Activated naive CD4-positive, alpha-beta T cell treated with Interleukin-2 at 50 U/mL for 16 hours (primary cell): ENCODE results near the gene MAP1B.
"Not testable (repeated sequence)": the region's sequence is repeated elsewhere in the genome, so short reads cannot be mapped to it uniquely, and the experiment has no call there.

Experiments used
- DNase-seq: peaks from one replicate; pipeline ENCODE4 v3.0.0-alpha.2; 2020

MAP1B gene

DNA sequence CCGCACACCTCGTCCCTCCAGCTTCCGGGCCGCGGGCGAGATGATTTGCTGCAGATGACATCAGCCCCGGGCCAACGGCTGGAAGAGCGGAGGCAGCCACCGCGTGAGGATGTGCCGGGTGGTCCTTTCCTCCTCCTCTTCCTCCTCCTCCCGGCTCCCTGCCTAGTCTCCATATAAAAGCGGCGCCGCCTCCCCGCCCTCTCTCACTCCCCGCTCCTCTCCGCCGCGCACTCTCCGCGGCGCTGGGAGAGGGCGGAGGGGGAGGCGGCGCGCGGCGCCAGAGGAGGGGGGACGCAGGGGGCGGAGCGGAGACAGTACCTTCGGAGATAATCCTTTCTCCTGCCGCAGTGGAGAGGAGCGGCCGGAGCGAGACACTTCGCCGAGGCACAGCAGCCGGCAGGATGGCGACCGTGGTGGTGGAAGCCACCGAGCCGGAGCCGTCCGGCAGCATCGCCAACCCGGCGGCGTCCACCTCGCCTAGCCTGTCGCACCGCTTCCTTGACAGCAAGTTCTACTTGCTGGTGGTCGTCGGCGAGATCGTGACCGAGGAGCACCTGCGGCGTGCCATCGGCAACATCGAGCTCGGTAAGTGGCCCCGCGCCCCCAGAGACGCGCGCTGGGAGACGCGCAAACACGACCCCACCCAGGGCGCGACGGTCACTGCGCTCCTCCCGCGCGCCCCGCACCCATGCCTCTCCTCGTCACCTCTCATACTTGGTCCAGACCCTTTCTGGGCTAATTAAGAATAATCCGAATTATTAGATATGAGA is at the start of gene MAP1B:
Gene MAP1B (plus strand): TSS at position 345 of the 770 bp plus-strand sequence. CDS start 57 bp downstream, at position 402.
- DNase-seq = no peak

DNA sequence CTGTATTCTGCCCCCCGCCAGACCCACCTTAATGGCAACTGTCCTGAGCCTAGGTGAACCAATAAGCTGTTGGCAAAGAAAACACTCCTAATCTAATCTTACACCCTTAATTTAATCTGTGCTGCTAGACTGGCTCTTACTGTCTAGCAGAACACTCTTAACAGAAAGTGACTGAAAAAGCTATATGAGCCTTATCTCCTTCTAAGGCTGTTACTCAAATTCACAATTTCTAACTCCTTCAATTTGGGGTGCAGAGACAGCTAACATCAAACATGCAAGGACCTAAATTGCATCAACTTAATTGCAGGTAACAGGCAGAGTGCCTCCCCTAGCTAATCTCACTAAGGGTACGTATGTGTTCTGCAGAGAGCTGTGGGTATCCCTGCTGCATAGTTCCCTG is 49.5 kb upstream of the MAP1B start:
- no peak for DNase-seq

DNA sequence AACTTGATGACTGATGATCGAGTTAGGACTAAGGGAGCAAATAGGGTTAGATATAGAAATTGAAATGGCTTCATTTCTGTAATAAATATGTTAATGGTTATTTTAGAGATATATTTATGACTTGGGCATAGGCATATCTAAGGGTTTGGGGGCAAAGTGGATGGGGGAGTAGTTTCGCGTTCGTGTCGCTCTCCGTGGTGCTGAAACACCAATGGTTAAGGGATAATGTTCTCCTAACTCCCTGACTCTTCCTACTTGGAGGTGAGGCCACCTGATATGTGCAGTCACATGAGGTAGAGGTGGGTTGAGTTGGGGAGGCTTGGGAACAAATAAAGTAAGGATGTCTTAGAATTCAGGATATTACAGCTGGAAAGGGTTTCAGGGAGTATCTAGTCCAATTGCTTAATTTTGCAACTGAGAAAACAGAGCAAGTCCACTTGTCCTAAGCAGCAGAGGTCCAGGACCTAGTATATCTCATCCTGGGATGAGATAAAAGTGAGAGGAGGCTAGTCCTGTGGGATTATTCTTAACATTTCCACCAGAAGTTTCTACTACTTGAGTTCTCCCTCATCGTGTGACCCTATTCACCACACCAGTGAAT is 44.0 kb upstream of the MAP1B start:
- DNase-seq = no peak

DNA sequence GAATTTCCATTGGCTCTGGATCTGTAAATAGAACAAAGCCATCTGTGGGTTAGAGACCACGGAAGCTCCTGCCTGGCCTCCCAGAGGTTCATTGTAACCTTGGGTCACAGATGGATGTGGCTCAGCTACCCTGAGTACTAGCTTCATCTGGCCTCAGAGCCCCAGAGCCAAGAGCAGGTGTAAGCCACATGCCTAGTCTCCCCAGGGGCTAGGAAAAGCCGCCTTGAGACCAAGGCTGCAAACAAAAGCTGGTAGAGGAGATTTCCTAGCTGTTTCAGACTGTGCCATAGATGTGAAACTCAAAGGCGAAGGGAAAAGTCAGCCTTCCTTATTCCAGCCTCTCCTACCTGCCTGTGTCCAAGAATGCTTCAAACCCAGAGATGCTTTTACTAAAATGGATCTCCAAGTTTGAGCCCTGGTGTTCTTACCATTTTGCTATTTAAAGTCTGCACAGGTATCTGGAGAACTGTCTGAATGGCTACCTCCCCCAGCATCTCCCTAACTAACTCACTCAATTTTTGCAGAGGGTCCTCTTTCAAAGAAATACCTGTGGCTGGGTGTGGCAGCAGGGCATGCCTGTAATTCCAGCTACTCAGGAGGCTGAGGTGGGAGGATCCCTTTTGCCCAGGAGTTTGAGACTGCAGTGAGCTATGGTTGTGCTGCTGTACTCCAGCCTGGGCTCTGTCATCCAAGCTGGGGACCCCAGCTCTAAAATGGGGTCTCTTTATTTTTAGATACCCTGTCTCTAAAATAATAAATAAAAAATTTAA is 42.3 kb upstream of the MAP1B start:
- DNase-seq = no peak

GRCh38 chr5:72065751-72066255 is 41.5 kb upstream of the MAP1B start:
- DNase-seq = no peak

- DNase-seq = no peak
Observed at GRCh38 chr5:72066705-72067107, 40.6 kb upstream of the MAP1B start.

DNA sequence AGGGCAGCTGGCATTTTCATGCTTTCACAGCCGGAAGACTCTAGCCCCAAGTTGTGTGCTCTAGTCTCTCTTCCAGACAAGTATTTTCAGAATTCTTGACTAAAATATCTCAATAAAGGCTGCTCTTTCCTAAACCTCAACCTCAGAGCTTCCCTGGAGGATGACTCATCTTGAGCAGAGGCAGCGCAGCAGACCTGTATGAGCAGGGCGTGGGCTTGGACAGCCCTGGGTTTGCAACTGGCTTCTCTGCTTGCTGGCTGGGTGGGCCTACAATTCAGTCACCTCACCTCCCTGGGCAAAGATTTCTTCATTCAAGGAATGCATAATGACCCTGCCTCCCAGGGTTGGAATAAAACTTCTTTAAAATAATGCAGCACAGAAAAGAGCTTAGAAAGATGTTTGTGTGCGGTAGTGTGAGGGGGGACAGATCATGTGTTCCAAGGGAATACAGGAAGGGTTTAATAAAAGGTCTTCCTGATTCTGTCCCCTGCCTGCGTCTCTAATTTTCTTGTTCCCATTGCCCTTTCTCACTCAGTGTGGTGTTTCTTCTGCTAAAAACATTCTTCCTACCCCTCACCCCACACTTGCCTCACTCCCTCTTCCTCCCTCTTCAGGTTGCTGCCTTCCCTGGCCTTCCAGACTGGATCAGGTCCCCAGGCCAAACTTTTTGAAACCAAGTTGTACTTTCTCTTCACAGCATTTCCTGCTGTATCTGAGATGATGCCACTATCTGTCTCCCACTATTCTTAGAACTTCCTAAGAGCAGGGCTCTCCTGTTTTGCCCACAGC is 39.4 kb upstream of the MAP1B start:
- no peak for DNase-seq

DNA sequence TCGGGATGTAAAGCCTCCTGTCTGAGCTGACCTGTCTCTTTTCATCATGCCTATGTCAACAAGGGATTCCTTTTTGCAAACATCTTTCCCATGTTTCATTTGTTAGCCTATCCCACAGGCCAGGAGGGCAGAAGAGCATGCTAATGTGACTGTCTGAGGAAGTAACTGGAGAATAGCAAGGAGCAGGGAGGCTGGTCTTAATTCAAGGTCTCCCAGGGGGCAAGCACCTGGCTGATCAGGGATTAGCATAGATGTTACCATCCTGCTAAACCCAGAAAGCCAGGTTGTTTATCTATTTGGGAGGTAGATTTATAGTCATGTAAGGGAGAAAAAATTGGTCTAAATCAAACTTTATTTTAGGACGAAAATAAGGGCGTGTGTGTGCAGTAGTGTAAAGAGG is 36.7 kb upstream of the MAP1B start:
- DNase-seq = no peak

GRCh38 chr5:72071906-72072305 is 35.4 kb upstream of the MAP1B start:
- no peak for DNase-seq

- no peak for DNase-seq
Observed at GRCh38 chr5:72074251-72074650, 33.0 kb upstream of the MAP1B start.

- DNase-seq = no peak
Observed at GRCh38 chr5:72075461-72075860, 31.8 kb upstream of the MAP1B start.

DNA sequence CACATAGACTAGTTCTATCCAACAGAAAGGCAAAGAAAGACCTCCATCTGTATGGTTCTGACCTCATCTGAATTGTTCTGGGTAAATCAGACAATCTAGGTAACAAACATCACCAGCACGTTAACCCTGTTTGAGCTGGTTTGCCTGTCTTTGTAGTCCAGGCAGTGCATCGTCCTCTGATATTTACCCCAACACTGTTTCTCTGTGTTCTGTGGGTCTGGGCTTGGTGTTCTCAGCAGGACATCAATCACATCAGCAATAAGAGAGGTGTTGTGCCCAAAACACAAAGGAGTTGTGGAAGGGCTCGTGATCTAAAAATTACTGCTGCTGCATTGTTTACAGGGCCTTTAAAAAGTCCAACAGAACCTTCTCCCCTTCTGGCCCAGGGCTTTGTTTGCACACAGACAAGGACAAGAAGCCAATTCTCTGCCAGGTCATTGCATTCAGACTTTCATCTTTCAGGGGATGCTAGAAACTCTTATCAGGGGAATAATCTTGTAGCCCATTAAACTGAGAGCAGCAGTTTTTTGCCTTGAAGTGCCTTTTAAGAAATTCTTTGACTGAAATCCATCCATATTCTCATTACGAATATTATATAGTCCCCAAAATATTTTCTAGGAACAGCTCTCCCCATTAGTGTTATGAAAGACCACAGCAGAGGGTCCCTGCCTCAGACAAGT is 30.5 kb upstream of the MAP1B start:
- DNase-seq = no peak

DNA sequence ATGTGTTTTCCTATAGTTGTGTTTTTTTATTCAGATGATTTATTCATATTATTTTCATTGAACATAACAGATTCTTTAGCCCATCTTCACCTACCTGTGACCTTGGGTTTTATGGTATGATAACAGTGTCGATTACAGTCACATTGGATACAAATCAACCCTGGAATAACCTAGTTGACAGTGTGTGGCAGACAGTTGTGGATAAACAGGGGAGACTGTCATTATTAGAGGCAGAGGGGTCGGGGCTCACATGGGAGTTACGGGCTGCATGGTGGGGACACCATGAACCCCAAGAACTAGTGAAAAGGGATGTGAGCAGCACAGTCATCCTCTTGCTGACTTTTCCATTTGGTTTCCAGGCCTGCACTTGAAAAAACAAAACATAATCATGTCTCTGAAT is 29.9 kb upstream of the MAP1B start:
- no peak for DNase-seq

- no peak for DNase-seq
Observed at GRCh38 chr5:72079288-72079687, 28.0 kb upstream of the MAP1B start.

DNA sequence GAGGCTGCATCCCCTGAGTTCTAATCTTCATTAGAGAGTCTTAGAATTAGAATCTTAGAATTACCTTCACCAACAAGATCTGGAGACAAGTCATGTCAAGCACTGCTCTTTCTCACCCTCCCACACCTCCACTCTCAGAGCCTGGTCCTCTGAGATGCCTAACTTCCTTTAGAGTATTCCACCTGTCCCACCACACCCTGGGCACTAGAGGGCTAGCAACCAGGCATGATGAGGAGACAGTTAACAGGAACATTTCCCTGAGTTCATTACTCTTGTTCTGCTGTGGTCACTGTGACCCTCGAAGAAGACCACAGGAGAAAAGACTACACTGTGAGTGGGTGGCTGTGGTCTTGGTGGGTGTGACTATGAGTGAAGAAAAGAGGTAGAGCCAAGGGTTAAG is 25.2 kb upstream of the MAP1B start:
- DNase-seq = no peak

DNA sequence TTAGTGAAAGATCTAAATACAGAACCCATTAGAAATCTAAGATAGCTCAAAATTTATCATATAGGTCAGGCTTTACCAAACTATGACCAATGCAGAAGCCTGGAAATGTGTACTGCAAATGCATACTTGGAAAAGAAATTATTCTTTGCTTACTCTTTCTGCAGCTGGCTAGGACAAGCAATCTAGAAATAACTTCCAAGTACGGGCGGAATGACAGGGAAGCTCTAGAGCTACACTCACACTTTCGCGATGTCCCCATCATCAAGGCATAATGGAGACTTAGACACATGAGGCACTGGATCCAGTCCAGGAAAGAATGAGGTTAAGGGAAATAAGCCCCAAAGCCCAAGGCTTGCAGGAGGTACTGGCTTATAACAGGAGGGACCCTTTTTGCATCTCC is 22.4 kb upstream of the MAP1B start:
- no peak for DNase-seq

GRCh38 chr5:72085319-72085718 is 22.0 kb upstream of the MAP1B start:
- no peak for DNase-seq

DNA sequence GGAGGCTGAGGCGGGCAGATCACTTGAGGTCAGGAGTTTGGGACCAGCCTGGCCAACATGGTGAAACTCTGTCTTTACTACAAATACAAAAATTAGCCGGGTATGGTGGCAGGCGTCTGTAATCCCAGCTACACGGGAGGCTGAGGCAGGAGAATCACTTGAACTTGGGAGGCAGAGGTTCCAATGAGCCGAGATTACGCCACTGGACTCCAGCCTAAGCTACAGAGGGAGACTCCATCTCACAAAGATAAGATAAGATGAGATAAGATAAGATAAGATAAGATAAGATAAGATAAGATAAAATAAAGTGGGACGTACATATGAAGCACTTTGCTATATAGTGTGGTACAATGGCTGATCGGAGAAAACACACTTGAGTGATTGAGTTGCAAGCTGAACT is 17.6 kb upstream of the MAP1B start:
- not testable (repeated sequence) for DNase-seq

- no peak for DNase-seq
Observed at GRCh38 chr5:72092074-72092473, 15.2 kb upstream of the MAP1B start.

GRCh38 chr5:72093217-72093616 is 14.1 kb upstream of the MAP1B start:
- no peak for DNase-seq

GRCh38 chr5:72093824-72094223 is 13.5 kb upstream of the MAP1B start:
- DNase-seq = no peak

DNA sequence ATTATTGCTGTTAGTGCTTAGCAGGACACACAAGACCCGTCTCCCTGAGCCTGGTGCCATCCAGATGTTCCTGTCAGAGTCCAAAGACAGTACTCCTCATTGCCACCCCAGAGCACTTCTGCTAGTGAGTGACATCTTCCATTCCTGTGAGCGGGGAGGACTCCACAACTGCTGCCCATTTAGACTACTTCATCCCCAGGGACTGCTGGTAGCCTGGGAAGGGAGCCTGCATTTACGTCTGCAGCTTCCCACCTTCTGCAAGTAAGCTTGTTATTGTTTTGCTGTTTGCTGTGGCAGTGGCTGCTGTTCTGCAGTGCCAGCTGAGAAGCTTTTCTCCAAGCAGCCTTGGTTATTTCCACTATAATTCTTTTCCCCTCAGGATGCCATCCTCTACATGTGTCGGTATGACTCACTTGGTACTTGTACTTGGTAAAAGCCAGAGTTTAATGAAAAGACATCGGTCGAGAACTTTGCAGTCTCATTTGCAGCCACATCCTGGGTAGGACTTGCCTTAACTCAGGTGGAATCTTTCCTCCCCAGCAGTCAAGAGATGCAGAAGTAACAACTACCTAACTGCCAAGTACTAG is 10.6 kb upstream of the MAP1B start:
- no peak for DNase-seq
